Tibial artery (tissue), 4 donors: ENCODE results near the gene RNU5B-1.
"Not testable (repeated sequence)": the region's sequence is repeated elsewhere in the genome, so short reads cannot be mapped to it uniquely, and the experiment has no call there.

Experiments
- DNase-seq, 2 donors: peaks; one replicate each; pipeline ENCODE4 v3.0.0-alpha.2; 2019
- H3K27ac ChIP-seq, 2 donors: fragments of 200-600 bp; sonication (generic) in 1 of 2; 1 replicate in 1 of 2; 2 replicates in 1 of 2; pipeline ENCODE4 v1.5.1; 2018 to 2019; ENCODE audit warnings: mild to moderate bottlenecking in 1 of 2
- H3K27me3 ChIP-seq, 2 donors: fragments of 200-600 bp; sonication (generic) in 1 of 2; one replicate each; pipeline versions ENCODE4 v1.5.1 to v1.6.0; 2016 to 2019
- H3K36me3 ChIP-seq, 3 donors: fragments of 200-600 bp; sonication (generic) in 2 of 3; one replicate each; pipeline ENCODE4 v1.5.1; 2016 to 2019; ENCODE audit warnings: mild to moderate bottlenecking in 2 of 3
- H3K4me1 ChIP-seq, 4 donors: fragments of 200-600 bp; sonication (generic) in 2 of 4; 1 replicate in 3 of 4; 2 replicates in 1 of 4; pipeline ENCODE4 v1.5.1; 2016 to 2019
- H3K4me3 ChIP-seq, 2 donors: fragments of 200-600 bp; sonication (generic) in 1 of 2; 1 replicate in 1 of 2; 2 replicates in 1 of 2; pipeline ENCODE4 v1.5.1; 2018 to 2019; ENCODE audit warnings: mild to moderate bottlenecking in 2 of 2
- H3K9me3 ChIP-seq, 3 donors: fragments of 200-600 bp; sonication (generic) in 1 of 3; one replicate each; pipeline ENCODE4 v1.5.1; 2016 to 2019
- CTCF ChIP-seq, 2 experiments: fragments of 200-600 bp in 1 of 2; fragments of 450-650 bp in 1 of 2; IDR thresholded peaks; one replicate each; pipeline ENCODE4 v1.5.1; 2017 to 2019; ENCODE audit warnings: antibody characterized with exemption in 2 of 2, mild to moderate bottlenecking in 1 of 2, moderate library complexity in 1 of 2
- intact Hi-C: fragments of 100-400 bp; cut with DNase I; formaldehyde crosslinking; loops from one replicate; pipeline ENCODE4 v1.15.0; 2023; ENCODE audit warnings: low total_unique reads

The RNU5B-1 gene

GRCh38 chr15:65270811-65271545, 33.5 kb upstream of the RNU5B-1 start:
- not testable (repeated sequence) for H3K4me1 ChIP-seq, H3K27ac ChIP-seq, H3K27me3 ChIP-seq, H3K9me3 ChIP-seq, H3K4me3 ChIP-seq
- peaks cover 0 to 34% (median 5%) of the 10 kb centered on the region in 3 donors for H3K36me3 ChIP-seq
- intact Hi-C loops: loop anchor here (10.0 kb wide), 1 partner anchor 246 kb away; the partner anchor contains the start of gene MTFMT
- DNase-seq: peak; percentile 78 to 79
- peak; percentile 63 to 65 for TF ChIP-seq CTCF (IDR thresholded peaks at IDR 0.05)

- DNase-seq: no peak
- Histone ChIP-seq H3K9me3 (no peaks in the 10 kb centered on the region), H3K4me3 (no peak overlapping the region), H3K36me3 (peaks cover 0 to 4% (median 0%) of the 10 kb centered on the region in 3 donors), H3K27ac (no peak overlapping the region), H3K27me3 (no peaks in the 10 kb centered on the region), H3K4me1 (peaks cover 0 to 10% (median 0%) of the 10 kb centered on the region in 4 donors)
- no peak for TF ChIP-seq CTCF (IDR thresholded peaks at IDR 0.05)
- intact Hi-C loops: loop anchor here (10.0 kb wide), 1 partner anchor 250 kb away; the partner anchor contains the start of gene MTFMT
These were observed 29.3 kb upstream of the RNU5B-1 start for GRCh38 chr15:65275104-65275727.

GRCh38 chr15:65275728-65276126, 28.8 kb upstream of the RNU5B-1 start:
- Histone ChIP-seq H3K4me1 (peaks cover 0 to 8% (median 0%) of the 10 kb centered on the region in 4 donors), H3K9me3 (no peaks in the 10 kb centered on the region), H3K36me3 (no peaks in the 10 kb centered on the region), H3K4me3 (no peak overlapping the region), H3K27me3 (no peaks in the 10 kb centered on the region), H3K27ac (no peak overlapping the region)
- no peak for TF ChIP-seq CTCF (IDR thresholded peaks at IDR 0.05)
- intact Hi-C loops: loop anchor here (10.0 kb wide), 1 partner anchor 251 kb away; the partner anchor contains the start of gene MTFMT
- DNase-seq: no peak

- Histone ChIP-seq H3K4me1 (peaks cover 0 to 4% (median 0%) of the 10 kb centered on the region in 4 donors), H3K27me3 (no peaks in the 10 kb centered on the region), H3K36me3 (no peaks in the 10 kb centered on the region), H3K4me3 (no peak overlapping the region), H3K27ac (no peak overlapping the region), H3K9me3 (no peaks in the 10 kb centered on the region)
- TF ChIP-seq CTCF (IDR thresholded peaks at IDR 0.05): no peak
- intact Hi-C loops: loop anchor here (10.0 kb wide), 1 partner anchor 252 kb away; the partner anchor contains the start of gene MTFMT
- DNase-seq: no peak
These were observed 27.5 kb upstream of the RNU5B-1 start for GRCh38 chr15:65277015-65277414.

GRCh38 chr15:65278480-65278879, 26.0 kb upstream of the RNU5B-1 start:
- no peak for DNase-seq
- H3K4me1 ChIP-seq: peaks cover 0 to 12% (median 0%) of the 10 kb centered on the region in 4 donors
- TF ChIP-seq CTCF (IDR thresholded peaks at IDR 0.05): no peak
- no peaks in the 10 kb centered on the region for H3K9me3 ChIP-seq
- no peaks in the 10 kb centered on the region for H3K27me3 ChIP-seq
- peaks cover 0 to 5% (median 0%) of the 10 kb centered on the region in 3 donors for H3K36me3 ChIP-seq
- H3K4me3 ChIP-seq: no peak overlapping the region
- H3K27ac ChIP-seq: no peak overlapping the region
- intact Hi-C loops: loop anchor here (10.0 kb wide), 1 partner anchor 254 kb away; the partner anchor contains the start of gene MTFMT
